WTC11 (cell line): ENCODE results near the gene CYB561A3.
"Not testable (repeated sequence)": the region's sequence is repeated elsewhere in the genome, so short reads cannot be mapped to it uniquely, and the experiment has no call there.

Experiments
- AFF4 ChIP-seq: sonication (generic); formaldehyde crosslinking; IDR thresholded peaks from 2 replicates; pipeline ENCODE4 v1.8.1; 2023; ENCODE audit warnings: mild to moderate bottlenecking, missing genetic modification reagents, borderline replicate concordance
- CTCF ChIP-seq: fragments of 200-600 bp; IDR thresholded peaks from 2 replicates; pipeline ENCODE4 v1.8.0; 2022; ENCODE audit warnings: antibody characterized with exemption
- E2F4 ChIP-seq: sonication (generic); formaldehyde crosslinking; IDR thresholded peaks from 2 replicates; pipeline ENCODE4 v1.8.1; 2022; ENCODE audit warnings: low read depth, mild to moderate bottlenecking, moderate library complexity, missing genetic modification reagents, borderline replicate concordance
- ESRRA ChIP-seq: sonication (generic); formaldehyde crosslinking; IDR thresholded peaks from 2 replicates; pipeline ENCODE4 v1.8.1; 2022; ENCODE audit warnings: mild to moderate bottlenecking, missing genetic modification reagents, borderline replicate concordance
- FOXP1 ChIP-seq: sonication (generic); formaldehyde crosslinking; IDR thresholded peaks from 2 replicates; pipeline ENCODE4 v1.8.0; 2022; ENCODE audit warnings: missing genetic modification reagents, mild to moderate bottlenecking, moderate library complexity, borderline replicate concordance
- GABPB1 ChIP-seq: sonication (generic); formaldehyde crosslinking; IDR thresholded peaks from 2 replicates; pipeline ENCODE4 v1.8.1; 2023; ENCODE audit warnings: mild to moderate bottlenecking, missing genetic modification reagents
- HMGXB4 ChIP-seq: sonication (generic); formaldehyde crosslinking; IDR thresholded peaks from 2 replicates; pipeline ENCODE4 v1.8.1; 2023; ENCODE audit warnings: mild to moderate bottlenecking, moderate library complexity, missing genetic modification reagents
- MAX ChIP-seq: sonication (generic); formaldehyde crosslinking; IDR thresholded peaks from 2 replicates; pipeline ENCODE4 v1.8.0; 2022; ENCODE audit warnings: mild to moderate bottlenecking, missing genetic modification reagents
- MXD4 ChIP-seq: fragments of 250-450 bp; sonication (Bioruptor Pico); IDR thresholded peaks from 2 replicates; pipeline ENCODE4 v1.8.0; 2021; ENCODE audit warnings: mild to moderate bottlenecking, moderate library complexity, borderline replicate concordance
- NFE2L1 ChIP-seq: sonication (generic); formaldehyde crosslinking; IDR thresholded peaks from 2 replicates; pipeline ENCODE4 v1.8.1; 2023; ENCODE audit warnings: missing genetic modification reagents
- TCF7 ChIP-seq: sonication (generic); formaldehyde crosslinking; IDR thresholded peaks from 2 replicates; pipeline ENCODE4 v1.8.0; 2022; ENCODE audit warnings: mild to moderate bottlenecking, low read depth, missing genetic modification reagents, moderate library complexity
- TEAD4 ChIP-seq: sonication (generic); formaldehyde crosslinking; IDR thresholded peaks from 2 replicates; pipeline ENCODE4 v1.8.0; 2022; ENCODE audit warnings: mild to moderate bottlenecking, missing genetic modification reagents
- USF2 ChIP-seq: sonication (generic); formaldehyde crosslinking; IDR thresholded peaks from 2 replicates; pipeline ENCODE4 v1.8.1; 2023; ENCODE audit warnings: mild to moderate bottlenecking, missing genetic modification reagents, moderate library complexity
- ZNF121 ChIP-seq: sonication (generic); formaldehyde crosslinking; IDR thresholded peaks from 2 replicates; pipeline ENCODE4 v1.8.0; 2023; ENCODE audit warnings: missing genetic modification reagents

GRCh38 chr11:61383859-61384258, 22.2 kb upstream of the CYB561A3 start:
- not testable (repeated sequence) for TF ChIP-seq CTCF; MXD4 (CRISPR knock-in tag); USF2; TEAD4 (CRISPR knock-in tag); HMGXB4; GABPB1 (CRISPR knock-in tag); TCF7; NFE2L1 (CRISPR knock-in tag); ESRRA (CRISPR knock-in tag); AFF4; MAX (CRISPR knock-in tag); E2F4; FOXP1 (CRISPR knock-in tag)
- peak; percentile 23; the same call in 1 of the 2 replicates for TF ChIP-seq ZNF121 (CRISPR knock-in tag)
